Naive thymus-derived CD4-positive, alpha-beta T cell (primary cell): ENCODE results near the gene SLC2A6. TPM values are rescaled to one million over a fixed set of nuclear protein-coding genes. Genes with fewer than 3 reads are reported as not detected.

Source experiments
- ATAC-seq: fragments of 150-1000 bp; cut with Tn5 transposase; 2 replicates; pipeline ENCODE4 v1.10.0; 2021; ENCODE audit warnings: mild to moderate bottlenecking, moderate library complexity
- CTCF ChIA-PET: fragments of 350-600 bp; sonication (Branson Sonifier 250); formaldehyde crosslinking; loops from one replicate; lab custom pipeline; 2021; ENCODE audit warnings: antibody characterized with exemption; lab: Charles Lee
- POLR2A ChIA-PET: fragments of 350-600 bp; sonication (Branson Sonifier 250); formaldehyde crosslinking; loops from one replicate; lab custom pipeline; 2021; ENCODE audit warnings: antibody characterized with exemption, inconsistent platforms; lab: Charles Lee
- DNase-seq, 9 donors: peaks; one replicate each; pipeline versions ENCODE4 v3.0.0 to v3.0.0-alpha.2; 2020 to 2022; ENCODE audit warnings: mixed read lengths in 1 of 9
- H3K27ac ChIP-seq: one replicate; pipeline ENCODE4 v1.7.0; 2013; ENCODE audit warnings: mild to moderate bottlenecking, low read depth, low read length, moderate library complexity
- H3K27me3 ChIP-seq, 2 donors: one replicate each; pipeline ENCODE4 v1.7.0; 2013; ENCODE audit warnings: low read length in 2 of 2, mild to moderate bottlenecking in 2 of 2, moderate library complexity in 2 of 2; ENCODE audit not compliant: control insufficient read depth in 2 of 2, insufficient read depth in 2 of 2
- H3K36me3 ChIP-seq, 3 experiments: 1 replicate in 2 of 3; 2 replicates in 1 of 3; pipeline ENCODE4 v1.7.0; 2013; ENCODE audit warnings: low read length in 3 of 3, mild to moderate bottlenecking in 3 of 3, moderate library complexity in 1 of 3; ENCODE audit not compliant: insufficient read depth in 3 of 3, control insufficient read depth in 2 of 3
- H3K4me1 ChIP-seq, 2 donors: one replicate each; pipeline ENCODE4 v1.7.0; 2013; ENCODE audit warnings: low read length in 2 of 2, mild to moderate bottlenecking in 2 of 2, moderate library complexity in 1 of 2; ENCODE audit not compliant: control insufficient read depth in 2 of 2, insufficient read depth in 2 of 2
- H3K4me3 ChIP-seq: 2 replicates; pipeline ENCODE4 v1.7.0; 2013; ENCODE audit warnings: mild to moderate bottlenecking, low read length
- H3K9me3 ChIP-seq, 3 experiments: 1 replicate in 2 of 3; 2 replicates in 1 of 3; pipeline ENCODE4 v1.7.0; 2013; ENCODE audit warnings: low read length in 3 of 3; ENCODE audit not compliant: control insufficient read depth in 2 of 3
- H3K27ac Mint-ChIP-seq, 9 donors: one replicate each; pipeline ENCODE4 v1.8.0; 2020 to 2022; ENCODE audit warnings: mixed read lengths in 9 of 9, mild to moderate bottlenecking in 8 of 9, moderate library complexity in 5 of 9, inconsistent platforms in 2 of 9
- H3K27me3 Mint-ChIP-seq, 5 donors: one replicate each; pipeline ENCODE4 v1.8.0; 2021 to 2022; ENCODE audit warnings: mixed read lengths in 5 of 5, mild to moderate bottlenecking in 1 of 5
- H3K36me3 Mint-ChIP-seq, 5 donors: one replicate each; pipeline ENCODE4 v1.8.0; 2020 to 2022; ENCODE audit warnings: mixed read lengths in 5 of 5, mild to moderate bottlenecking in 3 of 5, inconsistent platforms in 1 of 5
- H3K4me1 Mint-ChIP-seq, 7 donors: one replicate each; pipeline ENCODE4 v1.8.0; 2020 to 2022; ENCODE audit warnings: mixed read lengths in 7 of 7, mild to moderate bottlenecking in 3 of 7, inconsistent platforms in 1 of 7
- H3K4me3 Mint-ChIP-seq, 10 donors: one replicate each; pipeline ENCODE4 v1.8.0; 2020 to 2022; ENCODE audit warnings: mild to moderate bottlenecking in 10 of 10, mixed read lengths in 10 of 10, moderate library complexity in 6 of 10, inconsistent platforms in 2 of 10
- H3K9me3 Mint-ChIP-seq, 11 donors: one replicate each; pipeline ENCODE4 v1.8.0; 2020 to 2022; ENCODE audit warnings: mixed read lengths in 11 of 11, mild to moderate bottlenecking in 4 of 11, inconsistent platforms in 1 of 11, moderate library complexity in 1 of 11
- intact Hi-C, 2 donors: fragments of 100-400 bp; cut with micrococcal nuclease; formaldehyde crosslinking; loops; one replicate each; pipeline ENCODE4 v1.15.1; 2023
- polyA plus RNA-seq, 2 donors: library from polyadenylated mRNA; unstranded; fragments of 300-500 nt; fragmentation: Illumina TruSeq; gene quantifications; one replicate each; pipeline ENCODE4 v1.2.3, GENCODE V29; 2021
- total RNA-seq, 6 experiments: library from RNA in 5 of 6; stranded (reverse) in 5 of 6; gene quantifications; 1 replicate in 5 of 6; 2 replicates in 1 of 6; pipeline ENCODE4 v1.2.3 and lab custom pipeline; 2021 to 2026

SLC2A6 gene
- total and polyA plus RNA-seq, 7 experiments from 2014 or later: 2.4 to 34.7 (median 3.4) TPM

GRCh38 chr9:133474853-133475252, 4.0 kb downstream of the SLC2A6 start:
- Histone ChIP-seq H3K4me1 (peaks cover 0 to 12% of the 10 kb centered on the region in 2 donors), H3K4me3 (no peak overlapping the region), H3K27me3 (no peaks in the 10 kb centered on the region), H3K36me3 (no peaks in the 10 kb centered on the region), H3K27ac (no peak overlapping the region), H3K9me3 (no peaks in the 10 kb centered on the region)
- Mint-ChIP-seq H3K4me3 (no peak overlapping the region), H3K4me1 (peaks cover 0 to 18% (median 7%) of the 10 kb centered on the region in 7 donors), H3K27ac (no peak overlapping the region), H3K9me3 (no peaks in the 10 kb centered on the region), H3K27me3 (peaks cover 0 to 5% (median 0%) of the 10 kb centered on the region in 5 donors), H3K36me3 (no peaks in the 10 kb centered on the region)
- POLR2A ChIA-PET: no interaction called here
- intact Hi-C loops: loop anchor here in 1 of 2 donors (5.0 kb wide), 1 partner anchor 138 kb away; the partner anchor contains the start of gene SURF6
- no peak for DNase-seq
- ATAC-seq: no peak
- CTCF ChIA-PET: no interaction called here

- ChIA-PET POLR2A (no interaction called here), CTCF (no interaction called here)
- H3K27ac Mint-ChIP-seq: peak overlapping the region in 2 of 9 donors; percentile 14 to 31
- Histone ChIP-seq H3K36me3 (no peaks in the 10 kb centered on the region), H3K27me3 (no peaks in the 10 kb centered on the region), H3K4me3 (no peak overlapping the region), H3K27ac (no peak overlapping the region), H3K4me1 (peaks cover 0 to 5% of the 10 kb centered on the region in 2 donors), H3K9me3 (no peaks in the 10 kb centered on the region)
- H3K4me3 Mint-ChIP-seq: no peak overlapping the region
- DNase-seq: no peak
- peak; percentile 14 for ATAC-seq
- intact Hi-C loops: no loop called here
- peaks cover 0 to 13% (median under 1%) of the 10 kb centered on the region in 7 donors for H3K4me1 Mint-ChIP-seq
- no peaks in the 10 kb centered on the region for H3K27me3 Mint-ChIP-seq
- H3K36me3 Mint-ChIP-seq: no peaks in the 10 kb centered on the region
- no peaks in the 10 kb centered on the region for H3K9me3 Mint-ChIP-seq
Observed at GRCh38 chr9:133474215-133474614, 4.7 kb downstream of the SLC2A6 start.

GRCh38 chr9:133473743-133474142, 5.2 kb downstream of the SLC2A6 start:
- no peaks in the 10 kb centered on the region for H3K9me3 ChIP-seq
- no peaks in the 10 kb centered on the region for H3K36me3 ChIP-seq
- H3K4me3 ChIP-seq: no peak overlapping the region
- peaks cover 0 to 13% (median 0%) of the 10 kb centered on the region in 7 donors for H3K4me1 Mint-ChIP-seq
- H3K4me3 Mint-ChIP-seq: no peak overlapping the region
- no peaks in the 10 kb centered on the region for H3K9me3 Mint-ChIP-seq
- ATAC-seq (no peak), DNase-seq (no peak)
- intact Hi-C loops: no loop called here
- ChIA-PET CTCF (no interaction called here), POLR2A (no interaction called here)
- peaks cover 0 to 5% of the 10 kb centered on the region in 2 donors for H3K4me1 ChIP-seq
- H3K27me3 Mint-ChIP-seq: no peaks in the 10 kb centered on the region
- H3K27me3 ChIP-seq: no peaks in the 10 kb centered on the region
- no peak overlapping the region for H3K27ac Mint-ChIP-seq
- H3K36me3 Mint-ChIP-seq: no peaks in the 10 kb centered on the region
- H3K27ac ChIP-seq: no peak overlapping the region

- intact Hi-C loops: no loop called here
- H3K4me1 ChIP-seq: no peaks in the 10 kb centered on the region
- CTCF ChIA-PET: no interaction called here
- no peak overlapping the region for H3K27ac Mint-ChIP-seq
- no peaks in the 10 kb centered on the region for H3K27me3 Mint-ChIP-seq
- no peaks in the 10 kb centered on the region for H3K9me3 Mint-ChIP-seq
- H3K27ac ChIP-seq: no peak overlapping the region
- H3K36me3 Mint-ChIP-seq: no peaks in the 10 kb centered on the region
- no peaks in the 10 kb centered on the region for H3K9me3 ChIP-seq
- peaks cover 0 to 12% (median 0%) of the 10 kb centered on the region in 7 donors for H3K4me1 Mint-ChIP-seq
- H3K27me3 ChIP-seq: no peaks in the 10 kb centered on the region
- H3K4me3 ChIP-seq: no peak overlapping the region
- no peaks in the 10 kb centered on the region for H3K36me3 ChIP-seq
- DNase-seq (no peak), ATAC-seq (no peak)
- POLR2A ChIA-PET: no interaction called here
- no peak overlapping the region for H3K4me3 Mint-ChIP-seq
Observed at GRCh38 chr9:133472753-133473378, 6.0 kb downstream of the SLC2A6 start.

GRCh38 chr9:133472277-133472645, 6.6 kb downstream of the SLC2A6 start:
- Histone ChIP-seq H3K4me3 (no peak overlapping the region), H3K27me3 (no peaks in the 10 kb centered on the region), H3K9me3 (no peaks in the 10 kb centered on the region), H3K4me1 (no peaks in the 10 kb centered on the region), H3K36me3 (no peaks in the 10 kb centered on the region), H3K27ac (no peak overlapping the region)
- Mint-ChIP-seq H3K27ac (no peak overlapping the region), H3K4me1 (peaks cover 0 to 10% (median 0%) of the 10 kb centered on the region in 7 donors), H3K9me3 (no peaks in the 10 kb centered on the region), H3K36me3 (no peaks in the 10 kb centered on the region), H3K4me3 (no peak overlapping the region), H3K27me3 (no peaks in the 10 kb centered on the region)
- CTCF ChIA-PET: no interaction called here
- POLR2A ChIA-PET: no interaction called here
- intact Hi-C loops: no loop called here
- DNase-seq (no peak), ATAC-seq (no peak)

- CTCF ChIA-PET: no interaction called here
Observed at GRCh38 chr9:133471551-133472276, 7.2 kb downstream of the SLC2A6 start.

GRCh38 chr9:133470988-133471387, 7.9 kb downstream of the SLC2A6 start:
- Mint-ChIP-seq H3K36me3 (no peaks in the 10 kb centered on the region), H3K4me1 (peaks cover 0 to 4% (median 2%) of the 10 kb centered on the region in 7 donors), H3K4me3 (no peak overlapping the region), H3K27me3 (no peaks in the 10 kb centered on the region), H3K27ac (no peak overlapping the region), H3K9me3 (no peaks in the 10 kb centered on the region)
- ChIA-PET CTCF (no interaction called here), POLR2A (no interaction called here)
- ATAC-seq: no peak
- Histone ChIP-seq H3K4me1 (no peaks in the 10 kb centered on the region), H3K27ac (no peak overlapping the region), H3K27me3 (no peaks in the 10 kb centered on the region), H3K9me3 (no peaks in the 10 kb centered on the region), H3K4me3 (no peak overlapping the region), H3K36me3 (no peaks in the 10 kb centered on the region)
- DNase-seq: no peak
- intact Hi-C loops: no loop called here

More at GRCh38 chr9:133471551-133472276, 7.2 kb downstream of the SLC2A6 start:
- Mint-ChIP-seq H3K9me3 (no peaks in the 10 kb centered on the region), H3K27me3 (no peaks in the 10 kb centered on the region), H3K4me1 (peaks cover 0 to 10% (median 0%) of the 10 kb centered on the region in 7 donors), H3K4me3 (no peak overlapping the region), H3K36me3 (no peaks in the 10 kb centered on the region), H3K27ac (no peak overlapping the region)
- Histone ChIP-seq H3K36me3 (no peaks in the 10 kb centered on the region), H3K9me3 (no peaks in the 10 kb centered on the region), H3K27me3 (no peaks in the 10 kb centered on the region), H3K4me3 (no peak overlapping the region), H3K27ac (no peak overlapping the region), H3K4me1 (no peaks in the 10 kb centered on the region)
- DNase-seq (no peak), ATAC-seq (no peak)
- intact Hi-C loops: no loop called here
- POLR2A ChIA-PET: no interaction called here
